Measurements from ENCODE around the gene HAX1.

Gene HAX1

GRCh38 chr1:154324669-154325582 is 52.5 kb downstream of the HAX1 start, which contains the start of gene ATP8B2:
Gene ATP8B2, plus strand, starts transcription at chr1:154325525. Its CDS starts 2,617 bp downstream, at chr1:154328142.
- peak within 1 kb of the TSS; percentile 70 to 81 for H3K27ac ChIP-seq (ENCODE audit: low read depth in 2 of 2, low read length in 2 of 2)
- peaks cover 14 to 27% of the 10 kb centered on the region in 2 donors for H3K4me1 ChIP-seq (ENCODE audit: control insufficient read depth in 2 of 2, insufficient read depth in 2 of 2, low read length in 2 of 2)
- no peaks in the 10 kb centered on the region for H3K36me3 ChIP-seq (ENCODE audit: control insufficient read depth in 2 of 2, insufficient read depth in 2 of 2, low read length in 2 of 2)
- peaks cover 6 to 16% of the 10 kb centered on the region in 2 donors for H3K27me3 ChIP-seq (ENCODE audit: control insufficient read depth in 2 of 2, insufficient read depth in 2 of 2, low read length in 2 of 2)
- H3K9me3 ChIP-seq (ENCODE audit: control insufficient read depth in 2 of 2, low read length in 2 of 2) = no peaks in the 10 kb centered on the region
- peak within 1 kb of the TSS; percentile 60 to 62 for H3K9ac ChIP-seq (ENCODE audit: low read depth in 1 of 2, low read length in 2 of 2)
- peak within 1 kb of the TSS; percentile 66 to 81 for H3K4me3 ChIP-seq (ENCODE audit: low read length in 2 of 2)
